Hepatocyte (in vitro differentiated cells): ENCODE results near the gene PDIA5. TPM values are rescaled to one million over a fixed set of nuclear protein-coding genes. Genes with fewer than 3 reads are reported as not detected.

ENCODE experiments used
- DNase-seq: peaks from one replicate; pipeline ENCODE4 v3.0.0-alpha.2; 2016; ENCODE audit warnings: low spot score
- H2AFZ ChIP-seq: fragments of 200-600 bp; sonication (generic); 2 replicates; pipeline ENCODE4 v1.6.0; 2016; ENCODE audit warnings: antibody characterized with exemption, mild to moderate bottlenecking
- H3K27ac ChIP-seq: fragments of 200-600 bp; sonication (generic); 2 replicates; pipeline ENCODE4 v1.5.1; 2016; ENCODE audit warnings: mild to moderate bottlenecking
- H3K27me3 ChIP-seq: fragments of 200-600 bp; sonication (generic); 2 replicates; pipeline ENCODE4 v1.6.1; 2016
- H3K36me3 ChIP-seq: fragments of 200-600 bp; sonication (generic); replicated peaks from 2 replicates; pipeline ENCODE4 v1.5.1; 2016; ENCODE audit warnings: low read depth; ENCODE audit not compliant: insufficient read depth
- H3K4me1 ChIP-seq: fragments of 200-600 bp; sonication (generic); 2 replicates; pipeline ENCODE4 v1.5.1; 2016; ENCODE audit warnings: mild to moderate bottlenecking, moderate library complexity; ENCODE audit not compliant: insufficient read depth
- H3K4me2 ChIP-seq: fragments of 200-600 bp; sonication (generic); 2 replicates; pipeline ENCODE4 v1.6.0; 2016
- H3K4me3 ChIP-seq: fragments of 200-600 bp; sonication (generic); 2 replicates; pipeline ENCODE4 v1.5.1; 2016; ENCODE audit warnings: mild to moderate bottlenecking
- H3K79me2 ChIP-seq: fragments of 200-600 bp; sonication (generic); 2 replicates; pipeline ENCODE4 v1.6.0; 2017; ENCODE audit warnings: mild to moderate bottlenecking
- H3K9me2 ChIP-seq: fragments of 200-600 bp; sonication (generic); replicated peaks from 2 replicates; pipeline ENCODE4 v1.6.0; 2017; ENCODE audit warnings: mild to moderate bottlenecking; ENCODE audit not compliant: insufficient read depth
- H3K9me3 ChIP-seq: fragments of 200-600 bp; sonication (generic); 2 replicates; pipeline ENCODE4 v1.5.1; 2016; ENCODE audit warnings: low read depth, mild to moderate bottlenecking
- H4K20me1 ChIP-seq: fragments of 200-600 bp; sonication (generic); 2 replicates; pipeline ENCODE4 v1.6.0; 2016; ENCODE audit warnings: mild to moderate bottlenecking; ENCODE audit not compliant: insufficient read depth, poor library complexity, severe bottlenecking
- EZH2 ChIP-seq: fragments of 200-600 bp; sonication (generic); IDR thresholded peaks from 2 replicates; pipeline ENCODE4 v1.6.1; 2016; ENCODE audit warnings: antibody characterized with exemption, mild to moderate bottlenecking, borderline replicate concordance
- EZH2phosphoT487 ChIP-seq: fragments of 200-600 bp; sonication (generic); IDR thresholded peaks from one replicate; pipeline ENCODE4 v1.6.1; 2018; ENCODE audit warnings: antibody characterized with exemption, mild to moderate bottlenecking, low read depth, moderate library complexity; ENCODE audit not compliant: unreplicated experiment, severe bottlenecking
- WGBS: methylation state at CpG from one replicate; pipeline ENCODE4 v1.1.6; 2016; ENCODE audit warnings: low lambda C conversion rate; ENCODE audit errors: missing lambda C conversion rate; 5-methylcytosine and 5-hydroxymethylcytosine counted together
- polyA plus RNA-seq: library from polyadenylated mRNA; unstranded; fragments of >200 nt; fragmentation: Nextera tagmentation; extraction: Ambion mirVana; gene quantifications from 2 replicates; pipeline ENCODE4 v1.2.1, GENCODE V29; 2016
- total RNA-seq: library from RNA; depleted of rRNA; stranded (reverse); fragments of >200 nt; gene quantifications from 2 replicates; pipeline ENCODE4 v1.2.3, GENCODE V29; 2014
- TF ChIP-seq, protein P1 (sequence below): fragments of 200-600 bp; sonication (generic); IDR thresholded peaks from 2 replicates; pipeline ENCODE4 v1.5.1; 2016; ENCODE audit warnings: antibody characterized with exemption, mild to moderate bottlenecking; ENCODE audit not compliant: poor library complexity

Gene PDIA5
- total and polyA plus RNA-seq, 2 experiments from 2014 or later: 71.8 to 97.3 TPM

DNA sequence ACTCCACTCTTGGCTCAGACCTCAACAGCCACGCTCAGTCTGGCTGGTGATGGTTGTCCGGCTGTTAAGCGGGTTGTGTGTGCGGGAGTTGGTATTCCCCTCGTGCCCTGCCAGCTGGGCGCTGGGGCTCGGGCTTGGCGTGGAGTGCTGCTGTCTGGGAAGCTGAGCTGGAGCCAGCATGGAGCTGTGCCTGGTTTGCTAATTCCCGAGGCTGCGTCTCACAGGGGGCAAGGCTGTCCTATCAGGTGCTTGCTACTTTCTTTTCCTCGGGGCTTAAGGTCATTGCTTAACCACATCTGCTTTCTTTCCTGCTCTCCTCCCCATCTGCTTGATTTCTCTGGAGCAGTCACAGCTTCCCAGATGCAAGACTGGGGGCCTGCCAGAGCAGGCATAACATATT is 29.9 kb downstream of the PDIA5 start:
- peak; percentile 62 for DNase-seq
- Histone ChIP-seq H3K36me3 (no peaks in the 10 kb centered on the region), H3K27ac (peak overlapping the region; percentile 60), H3K9me3 (no peaks in the 10 kb centered on the region), H2AFZ (no peak overlapping the region), H3K4me2 (peak overlapping the region; percentile 7), H3K9me2 (no peaks in the 10 kb centered on the region), H3K27me3 (no peaks in the 10 kb centered on the region), H3K4me3 (no peak overlapping the region), H3K4me1 (peaks cover 14% of the 10 kb centered on the region), H3K79me2 (peaks cover 28% of the 10 kb centered on the region), H4K20me1 (peaks cover 4% of the 10 kb centered on the region)
- TF ChIP-seq, protein P1, sequence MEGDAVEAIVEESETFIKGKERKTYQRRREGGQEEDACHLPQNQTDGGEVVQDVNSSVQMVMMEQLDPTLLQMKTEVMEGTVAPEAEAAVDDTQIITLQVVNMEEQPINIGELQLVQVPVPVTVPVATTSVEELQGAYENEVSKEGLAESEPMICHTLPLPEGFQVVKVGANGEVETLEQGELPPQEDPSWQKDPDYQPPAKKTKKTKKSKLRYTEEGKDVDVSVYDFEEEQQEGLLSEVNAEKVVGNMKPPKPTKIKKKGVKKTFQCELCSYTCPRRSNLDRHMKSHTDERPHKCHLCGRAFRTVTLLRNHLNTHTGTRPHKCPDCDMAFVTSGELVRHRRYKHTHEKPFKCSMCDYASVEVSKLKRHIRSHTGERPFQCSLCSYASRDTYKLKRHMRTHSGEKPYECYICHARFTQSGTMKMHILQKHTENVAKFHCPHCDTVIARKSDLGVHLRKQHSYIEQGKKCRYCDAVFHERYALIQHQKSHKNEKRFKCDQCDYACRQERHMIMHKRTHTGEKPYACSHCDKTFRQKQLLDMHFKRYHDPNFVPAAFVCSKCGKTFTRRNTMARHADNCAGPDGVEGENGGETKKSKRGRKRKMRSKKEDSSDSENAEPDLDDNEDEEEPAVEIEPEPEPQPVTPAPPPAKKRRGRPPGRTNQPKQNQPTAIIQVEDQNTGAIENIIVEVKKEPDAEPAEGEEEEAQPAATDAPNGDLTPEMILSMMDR: no peak
- TF ChIP-seq EZH2phosphoT487: no peak
- no peak for TF ChIP-seq EZH2
- 63% methylated on average over 11 of the region's 11 CpGs for WGBS

DNA sequence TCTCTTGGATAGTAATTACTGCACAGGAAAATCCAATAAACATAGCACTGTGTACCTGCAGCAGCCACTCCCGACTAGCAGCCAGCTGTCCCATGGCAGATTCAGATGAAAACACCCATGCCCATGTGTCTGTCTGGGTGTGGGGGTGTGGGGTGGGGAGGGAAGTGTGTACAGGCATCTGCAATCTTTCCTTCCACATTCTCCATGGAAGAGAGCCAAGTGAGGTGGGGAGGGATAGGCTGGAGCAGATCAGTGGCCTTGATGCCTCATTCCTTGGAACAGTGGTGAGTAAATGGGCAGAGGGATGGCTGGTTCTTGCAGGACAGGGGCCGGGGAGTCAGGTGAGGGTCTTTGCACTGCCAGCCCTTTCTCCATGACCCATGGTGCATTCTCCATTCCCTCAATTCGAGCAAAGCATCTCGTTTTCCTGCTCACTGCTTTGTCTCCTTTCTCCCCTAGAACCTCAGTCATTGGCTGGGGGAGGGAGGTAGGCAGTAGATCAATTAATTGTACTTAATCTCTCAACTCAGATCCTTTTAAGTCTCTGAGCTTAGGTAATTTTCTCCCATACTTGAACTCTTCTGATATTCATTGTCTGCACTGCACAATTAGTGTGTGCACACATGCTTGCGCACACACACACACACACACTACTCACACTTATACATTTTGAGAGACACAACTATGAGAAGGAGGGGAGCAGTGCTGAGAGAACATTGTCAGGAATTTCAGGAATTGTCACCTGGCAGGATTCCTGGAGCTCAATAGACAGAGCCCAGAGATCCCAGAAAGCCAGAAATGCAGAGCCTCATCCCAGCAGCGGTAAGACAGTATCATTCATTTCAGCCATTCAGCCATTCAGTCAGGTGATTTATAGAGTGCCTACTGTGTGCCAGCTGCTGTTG is 31.9 kb downstream of the PDIA5 start:
- Histone ChIP-seq H3K27ac (no peak overlapping the region), H3K4me3 (no peak overlapping the region), H3K4me1 (peaks cover 14% of the 10 kb centered on the region), H3K9me2 (no peaks in the 10 kb centered on the region), H3K36me3 (peaks cover 3% of the 10 kb centered on the region), H3K79me2 (peaks cover 15% of the 10 kb centered on the region), H3K27me3 (no peaks in the 10 kb centered on the region), H4K20me1 (peaks cover 3% of the 10 kb centered on the region), H3K9me3 (no peaks in the 10 kb centered on the region), H3K4me2 (no peak overlapping the region), H2AFZ (no peak overlapping the region)
- DNase-seq: no peak
- TF ChIP-seq, protein P1: no peak
- no peak for TF ChIP-seq EZH2phosphoT487
- TF ChIP-seq EZH2: no peak
- WGBS: 71% methylated on average over 6 of the region's 6 CpGs

DNA sequence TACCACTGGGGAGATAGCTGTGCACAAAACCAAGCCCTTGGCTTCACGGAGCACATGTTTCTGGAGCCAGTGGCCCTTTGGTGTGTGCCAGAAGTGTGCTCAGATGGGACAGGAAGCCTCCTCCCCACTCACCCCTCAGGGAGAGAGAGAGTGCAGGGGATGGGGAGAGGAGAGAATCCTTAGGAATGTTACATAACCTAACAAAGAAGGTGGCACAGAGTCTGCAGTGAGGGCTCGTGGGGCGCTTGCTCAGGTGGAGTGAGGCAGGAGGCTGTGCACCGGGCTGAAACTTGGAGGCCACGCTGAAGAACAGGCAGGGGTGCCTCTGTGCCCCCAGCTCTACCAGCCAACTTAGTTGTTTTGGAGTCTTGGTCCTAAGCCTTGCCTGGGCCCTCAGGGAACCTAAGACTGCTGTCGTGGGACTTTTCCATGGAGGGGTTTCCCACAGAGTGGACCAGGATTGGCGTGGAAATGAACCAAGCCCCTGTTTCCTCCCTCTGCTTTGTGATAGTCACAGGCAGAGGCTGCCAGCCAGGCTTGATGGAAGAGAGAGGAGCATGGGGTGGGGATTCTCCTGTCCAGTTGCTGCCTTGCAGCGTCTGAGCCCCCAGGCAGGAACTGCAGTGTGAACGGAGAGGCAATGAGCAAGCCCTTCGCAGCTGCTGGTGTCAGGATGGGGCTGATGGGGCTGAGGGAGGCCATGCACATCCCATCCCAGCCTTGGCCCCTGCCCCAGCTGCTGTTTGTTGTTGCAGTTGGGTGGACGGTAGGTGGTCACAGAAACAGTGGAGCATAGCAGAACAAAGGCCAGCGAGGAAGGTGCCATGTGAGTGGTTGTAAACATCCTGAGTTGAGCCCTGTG is 32.7 kb downstream of the PDIA5 start:
- Histone ChIP-seq H3K4me2 (no peak overlapping the region), H3K4me3 (no peak overlapping the region), H3K79me2 (peaks cover 8% of the 10 kb centered on the region), H4K20me1 (peaks cover 3% of the 10 kb centered on the region), H3K27ac (no peak overlapping the region), H3K4me1 (peaks cover 21% of the 10 kb centered on the region), H3K9me3 (no peaks in the 10 kb centered on the region), H3K27me3 (no peaks in the 10 kb centered on the region), H3K9me2 (no peaks in the 10 kb centered on the region), H2AFZ (no peak overlapping the region), H3K36me3 (peaks cover 3% of the 10 kb centered on the region)
- WGBS: 84% methylated on average over 12 of the region's 12 CpGs
- no peak for DNase-seq
- TF ChIP-seq, protein P1: no peak
